Fibroblast of skin of left biceps (primary cell): ENCODE data around the gene CCDC194.

ENCODE experiments used
- DNase-seq, 2 experiments: peaks; one replicate each; pipeline ENCODE4 v3.0.0-alpha.2; 2013; ENCODE audit warnings: low read depth in 2 of 2

Gene CCDC194

DNA sequence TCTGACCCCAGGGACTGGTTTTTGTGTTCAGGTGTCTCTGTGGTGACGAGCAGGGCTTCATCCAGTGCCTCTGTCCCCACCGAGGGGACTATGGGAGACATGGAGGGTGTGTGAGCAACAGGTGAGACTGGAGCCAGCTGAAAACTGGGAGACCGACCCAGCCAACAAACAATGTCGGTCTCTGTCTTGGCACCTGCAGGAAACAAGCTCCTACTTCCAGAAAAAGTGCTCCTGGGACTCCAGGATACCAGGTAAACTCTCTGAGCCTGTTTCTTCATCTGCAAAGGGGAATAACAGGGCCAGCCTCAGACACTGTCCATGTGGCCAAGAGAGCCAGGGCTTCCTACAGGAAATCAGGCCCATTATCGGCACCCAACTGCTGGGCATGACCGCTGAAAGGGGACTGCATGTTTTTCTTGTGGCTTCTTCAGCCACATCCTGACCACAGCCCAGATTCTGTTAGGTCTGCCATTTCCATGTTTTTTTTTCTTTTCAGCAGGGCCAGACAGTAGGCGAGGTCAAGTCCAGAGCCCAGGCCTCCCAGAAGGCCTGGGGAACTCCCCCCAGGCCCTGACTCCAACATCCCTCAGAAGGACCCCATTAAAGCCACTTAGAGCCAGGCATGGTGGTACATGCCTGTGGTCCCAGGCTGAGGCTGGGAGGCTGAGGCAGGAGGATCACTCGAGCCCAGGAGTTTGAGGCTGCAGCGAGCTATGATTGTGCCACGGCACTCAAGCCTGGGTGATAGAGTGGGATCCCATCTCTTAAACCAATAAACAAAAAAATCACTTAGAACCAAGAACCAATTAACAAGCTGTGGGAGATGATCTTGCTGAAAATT, 12.3 kb upstream of the CCDC194 start:
- DNase-seq, result no peak

DNA sequence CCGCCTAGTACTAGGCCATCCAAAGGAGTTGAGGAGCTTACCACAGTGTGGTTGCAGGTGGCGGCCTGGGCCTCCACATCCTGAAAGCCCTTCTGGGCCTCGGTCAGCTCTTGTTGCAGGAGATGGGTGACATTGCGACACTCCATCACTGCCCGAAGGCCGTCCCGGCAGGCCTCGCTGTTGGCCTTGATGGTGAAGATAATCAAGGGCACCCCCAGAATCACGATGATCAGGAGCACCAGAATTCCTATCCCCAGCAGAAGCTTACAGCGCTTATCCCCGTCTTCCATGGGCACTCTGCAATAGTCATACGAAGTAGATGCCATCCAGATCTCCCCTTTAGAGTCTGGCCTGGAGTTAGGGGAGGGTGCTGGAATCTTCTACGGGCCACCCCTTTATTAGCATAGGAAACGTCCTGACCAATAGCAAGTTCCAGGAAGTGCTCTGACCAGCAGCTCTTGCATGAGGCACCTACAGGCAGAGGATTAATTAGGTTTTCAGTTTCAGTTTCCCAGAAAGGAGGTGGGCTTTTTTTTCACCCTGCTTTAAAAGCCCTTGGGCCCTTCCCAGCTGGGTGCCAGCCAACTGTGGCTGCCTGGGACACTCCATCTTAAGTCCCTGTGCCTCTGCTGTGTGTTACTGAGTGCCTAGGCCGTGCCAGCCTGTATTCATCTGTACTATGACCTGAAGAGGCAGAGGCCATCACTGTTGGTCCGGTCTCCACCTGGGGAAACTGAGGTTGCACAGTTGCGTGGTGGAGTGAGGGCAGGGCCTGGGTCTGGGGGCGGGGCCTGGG, 11.5 kb upstream of the CCDC194 start, which contains the start of gene BST2:
Gene BST2 (minus strand): TSS at position 381 of the 796 bp plus-strand sequence. CDS start 55 bp downstream, at position 326.
- no peak for DNase-seq

DNA sequence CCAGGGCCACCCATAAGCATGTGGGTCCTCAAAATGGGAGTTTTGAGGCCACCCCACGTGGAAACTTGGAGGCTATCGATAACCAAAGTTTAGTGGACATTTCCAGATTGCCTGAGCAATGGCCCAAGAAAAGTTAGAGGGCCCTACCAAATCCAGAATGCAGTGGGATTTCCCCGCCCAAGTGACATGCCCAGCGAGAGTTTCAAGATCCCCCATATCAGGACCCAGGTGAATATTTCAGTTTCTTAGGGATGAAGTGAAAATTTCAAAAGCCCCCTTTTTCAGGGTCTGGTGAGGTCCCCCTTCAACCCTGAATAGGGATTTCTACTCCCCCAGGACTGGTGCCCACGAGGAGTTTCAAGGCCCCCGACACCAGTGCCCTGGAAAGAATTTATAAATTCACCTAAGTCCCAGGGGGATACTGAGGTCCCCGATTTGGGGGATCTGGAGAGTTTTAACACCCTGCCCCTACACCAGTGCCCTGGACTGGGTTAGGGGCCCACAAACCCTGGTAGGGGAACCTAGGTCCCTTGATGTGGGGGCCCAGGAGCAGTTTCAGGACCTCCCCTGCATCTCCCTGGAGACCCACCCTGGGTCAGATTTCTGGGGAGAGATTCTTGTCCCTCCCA, 10.7 kb upstream of the CCDC194 start:
- DNase-seq, result no peak

DNA sequence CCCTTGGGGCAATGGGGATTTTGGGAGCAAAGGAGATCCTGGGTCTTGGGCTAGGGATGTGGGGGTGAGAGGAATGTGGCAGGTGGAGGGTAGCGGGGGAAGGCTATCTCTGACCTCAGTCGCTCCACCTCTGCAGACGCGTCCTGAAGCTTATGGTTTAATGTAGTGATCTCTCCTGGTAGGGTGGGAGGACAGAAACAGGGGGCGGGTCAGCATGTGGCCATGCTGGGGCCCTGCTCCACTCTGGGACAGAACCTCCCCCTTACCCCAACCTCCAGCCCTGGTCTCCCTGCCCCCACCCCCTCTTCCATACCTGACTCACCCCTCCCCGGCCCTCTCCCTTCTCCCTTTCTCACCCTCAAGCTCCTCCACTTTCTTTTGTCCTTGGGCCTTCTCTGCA, 10.0 kb upstream of the CCDC194 start:
- DNase-seq, result no peak

DNA sequence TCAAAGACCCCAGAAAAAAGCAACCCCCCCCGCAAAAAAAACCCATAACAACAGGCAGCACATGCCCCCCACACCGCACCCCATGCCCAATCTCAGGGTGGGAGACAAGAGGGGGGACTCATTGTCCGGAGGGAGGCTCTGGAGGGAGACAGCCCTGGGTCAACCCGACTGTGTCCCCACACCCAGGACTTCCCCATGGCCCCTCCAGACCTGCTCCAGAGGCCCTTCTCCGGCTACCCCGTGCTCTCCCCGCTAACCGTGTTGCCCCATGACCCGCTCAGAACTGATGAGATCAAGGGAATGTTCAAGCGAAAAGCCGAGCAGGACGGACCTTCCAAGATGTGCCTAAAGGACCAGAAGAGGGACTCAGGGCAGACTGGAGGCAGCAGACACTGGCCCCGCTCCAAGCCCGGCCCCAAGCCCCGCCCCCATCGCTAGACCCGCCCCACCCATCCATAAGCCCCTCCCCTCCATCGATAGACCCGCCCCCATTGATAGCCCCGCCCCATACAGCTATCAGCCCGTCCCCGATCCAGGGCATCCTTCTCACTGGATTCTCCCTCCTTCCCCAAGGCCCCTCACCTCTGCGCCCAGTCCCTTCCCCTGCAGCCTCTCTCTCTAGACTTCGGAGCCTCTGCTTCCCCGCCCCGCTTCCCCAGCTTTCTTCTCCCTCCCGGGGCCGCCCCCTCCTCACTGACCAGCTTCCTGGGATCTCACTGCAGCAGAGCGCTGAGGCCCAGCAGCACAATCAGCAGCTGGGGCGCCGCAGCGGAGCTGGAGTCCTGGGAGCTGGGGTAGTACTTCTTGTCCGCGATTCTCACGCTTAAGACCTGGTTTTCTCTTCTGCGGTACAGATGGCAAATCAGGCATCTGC, 9.2 kb upstream of the CCDC194 start:
- no peak for DNase-seq

DNA sequence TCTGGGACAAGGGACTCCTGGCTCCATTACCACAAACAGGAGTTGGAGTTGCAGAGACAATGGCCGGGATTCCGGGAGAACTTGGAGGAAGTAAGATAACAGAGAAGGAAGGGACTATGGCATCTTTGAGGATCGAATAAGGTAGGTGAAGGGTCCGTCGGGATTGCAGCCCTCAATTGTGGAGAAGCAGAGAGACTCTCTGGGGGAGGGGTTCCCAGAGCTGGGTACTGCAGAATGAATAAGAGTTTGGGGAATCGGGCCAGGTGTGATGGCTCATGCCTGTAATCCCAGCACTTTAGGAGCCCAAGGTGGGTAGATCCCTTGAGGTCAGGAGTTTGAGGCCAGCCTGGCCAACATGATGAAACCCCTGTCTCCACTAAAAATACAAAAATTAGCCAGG, 7.6 kb upstream of the CCDC194 start:
- no peak for DNase-seq

DNA sequence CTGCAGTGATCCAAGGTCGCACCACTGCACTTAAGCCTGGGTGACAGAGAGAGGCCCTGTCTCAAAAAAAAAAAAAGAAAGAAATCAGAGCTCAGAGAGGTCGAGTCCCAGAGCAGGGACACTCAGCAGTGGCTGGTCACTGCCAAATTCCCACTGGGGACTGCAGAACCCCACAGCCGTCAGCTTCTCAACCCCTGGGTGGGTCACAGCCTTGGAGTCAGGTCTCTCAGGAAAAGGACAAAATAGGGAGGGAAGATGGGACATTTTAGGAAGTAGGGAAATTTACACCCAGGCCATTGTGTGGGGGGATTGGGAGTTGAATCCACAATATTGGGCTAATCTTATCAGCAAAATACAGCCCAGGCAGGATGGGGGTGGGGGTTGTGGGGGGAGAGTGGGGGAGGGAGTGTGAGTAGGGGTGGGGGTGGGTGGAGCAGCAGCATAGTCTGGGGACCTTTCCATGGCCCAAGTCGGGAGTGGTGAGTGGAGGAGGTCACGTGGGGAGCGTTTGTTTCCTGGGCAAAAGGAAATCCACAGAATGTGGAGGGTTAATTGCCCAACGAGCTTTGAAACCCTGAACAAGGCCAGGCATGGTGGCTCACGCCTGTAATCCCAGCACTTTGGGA, 5.0 kb upstream of the CCDC194 start:
- no peak for DNase-seq

DNA sequence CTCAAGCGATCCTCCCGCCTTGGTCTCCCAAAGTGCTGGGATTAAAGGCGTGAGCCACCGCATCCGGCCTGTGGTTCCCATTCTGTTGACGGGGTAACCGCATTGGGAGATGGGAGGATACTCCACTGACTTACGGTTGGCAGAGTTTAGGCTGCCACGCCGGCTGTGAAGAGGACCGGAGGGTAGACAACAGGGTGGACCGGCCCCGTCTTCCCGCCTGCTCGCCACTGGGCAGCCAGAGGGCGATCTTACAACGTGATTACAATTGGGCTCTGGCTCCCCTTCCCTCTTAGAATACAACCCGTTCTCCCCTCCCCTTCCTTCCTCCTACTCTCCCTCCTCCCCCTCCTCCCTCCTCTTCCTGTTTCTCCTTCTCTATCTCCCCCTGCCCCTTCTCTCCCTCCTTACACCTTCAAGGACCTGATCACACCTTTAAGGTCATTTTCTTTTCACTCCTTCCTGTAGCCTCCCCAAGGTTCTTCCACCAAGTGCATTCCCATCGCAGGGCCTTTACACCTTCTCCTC, 957 bp upstream of the CCDC194 start:
- DNase-seq, result no peak

DNA sequence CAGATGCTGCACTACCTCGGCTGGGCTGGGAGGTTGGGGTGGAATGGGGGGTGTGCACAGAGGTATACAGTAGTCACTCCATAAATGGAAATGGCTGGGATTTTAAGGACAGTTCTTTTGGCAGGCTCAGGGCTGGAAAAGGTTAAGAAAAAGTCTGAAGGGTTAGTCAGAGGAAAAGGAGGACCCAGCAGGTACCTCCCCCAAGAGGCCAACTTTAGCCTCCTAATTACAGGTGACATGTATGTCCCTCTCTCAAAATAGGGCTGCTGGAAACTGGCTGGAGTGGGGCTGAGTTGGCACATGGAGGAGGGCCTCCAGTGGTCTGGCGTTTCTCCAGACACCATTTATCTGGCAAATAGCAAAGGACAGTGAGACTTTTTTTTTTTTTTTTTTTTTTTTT, 994 bp downstream of the CCDC194 start:
- DNase-seq, result no peak

DNA sequence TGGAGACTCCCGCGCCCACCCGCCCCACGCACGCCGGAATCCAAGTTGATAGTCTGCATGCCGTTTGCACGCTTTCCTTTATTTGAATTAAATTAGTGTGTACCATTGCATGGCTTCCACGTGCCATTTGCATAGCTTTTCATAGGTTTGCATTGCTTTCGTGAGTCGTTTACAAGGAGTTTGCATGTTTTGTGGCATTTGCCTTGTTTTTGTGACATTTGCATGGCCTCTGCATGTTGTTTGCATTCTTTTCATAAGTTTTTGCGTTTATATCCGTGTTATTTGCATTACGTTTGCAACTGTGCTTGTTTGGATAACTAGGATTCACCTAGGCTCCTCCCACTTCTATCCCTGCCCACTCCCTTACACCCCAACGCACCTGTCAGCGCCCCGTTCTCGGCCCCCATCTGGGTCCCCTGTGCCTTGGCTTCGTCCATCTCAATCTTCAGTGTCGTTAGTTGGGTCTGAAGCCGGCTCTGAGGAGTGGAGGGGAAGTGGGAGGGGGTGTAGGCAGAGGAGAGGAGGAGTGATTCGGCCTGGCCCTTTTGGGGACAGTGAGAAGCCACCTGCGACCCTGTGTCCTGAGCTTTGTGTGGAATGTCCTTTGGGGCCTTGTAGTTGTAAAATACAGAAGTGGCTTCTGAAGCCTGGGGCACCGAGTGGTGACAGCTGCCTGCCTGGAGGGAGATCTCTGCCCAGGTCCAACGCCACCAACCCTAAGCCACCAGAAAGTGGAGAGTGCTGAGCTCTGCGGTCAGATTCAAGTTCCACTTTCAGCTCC, 2.4 kb downstream of the CCDC194 start:
- DNase-seq, result no peak

DNA sequence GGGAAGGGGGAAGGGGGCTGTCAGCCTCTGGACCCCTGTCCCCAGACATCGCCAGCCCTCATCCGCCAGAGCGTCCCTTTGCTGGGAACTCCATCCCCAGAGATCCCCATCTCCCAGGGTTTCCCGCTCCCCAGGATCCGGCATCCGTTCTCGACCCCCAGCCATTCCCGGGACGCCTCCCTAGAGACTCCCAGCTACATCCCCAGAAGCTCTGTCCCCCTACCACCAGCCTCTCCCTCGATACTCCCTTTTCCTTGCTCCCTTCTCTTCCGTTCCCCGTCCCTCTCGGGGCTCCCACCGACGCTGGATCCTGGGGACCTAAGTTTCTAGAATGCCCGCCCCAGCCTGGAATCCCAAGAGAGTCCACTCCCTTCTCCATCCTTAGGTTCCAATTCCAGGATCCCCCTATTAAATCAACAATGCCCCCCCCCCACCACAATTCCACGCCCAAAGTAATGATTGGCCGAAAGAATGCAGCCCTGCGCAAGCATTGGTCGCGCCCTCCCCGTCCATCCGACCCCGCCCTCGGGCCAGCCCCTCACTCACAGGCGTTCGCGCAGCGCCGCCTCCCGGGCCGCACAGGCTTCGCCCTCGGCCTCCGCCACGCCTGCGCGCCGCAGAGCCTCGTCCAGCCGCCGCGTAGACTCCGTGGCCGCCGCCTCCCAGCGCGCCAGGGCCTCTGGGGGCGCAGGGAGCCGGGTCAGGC, 3.2 kb downstream of the CCDC194 start:
- DNase-seq, result peak; percentile 64 to 67

DNA sequence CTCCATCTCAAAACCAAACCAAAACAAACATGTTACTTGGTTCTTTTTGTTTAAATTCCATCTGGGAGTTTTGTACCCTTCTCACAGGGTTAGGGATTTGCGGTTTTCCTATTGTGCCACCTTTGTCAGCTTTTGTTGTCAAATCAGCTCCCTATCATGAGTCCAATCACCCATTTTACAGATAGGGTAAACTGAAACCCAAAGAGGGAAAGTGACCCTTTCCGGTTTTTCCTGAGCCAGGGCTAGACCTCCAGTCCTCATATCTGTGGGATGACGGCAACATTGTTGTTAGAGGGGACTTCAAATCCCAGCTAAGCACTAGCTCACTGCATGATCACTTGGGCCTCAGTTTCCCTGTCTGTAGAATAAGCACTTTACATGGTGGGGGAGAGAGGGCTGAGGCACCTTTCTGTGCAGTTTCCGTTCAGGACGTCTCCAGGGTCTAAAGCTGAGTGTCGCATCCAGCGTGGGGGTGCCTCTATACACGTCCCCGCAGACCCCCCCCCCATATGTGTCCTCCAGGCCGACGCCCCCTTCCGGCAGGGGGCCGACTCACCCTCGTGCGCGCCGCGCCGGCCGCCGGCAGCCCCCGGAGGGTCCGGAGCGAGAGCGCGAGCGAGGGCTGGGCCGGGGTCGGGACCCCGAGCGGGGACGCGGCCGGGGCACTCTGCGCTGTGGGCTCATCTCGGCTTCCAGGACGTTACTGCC, 3.9 kb downstream of the CCDC194 start:
- no peak for DNase-seq

DNA sequence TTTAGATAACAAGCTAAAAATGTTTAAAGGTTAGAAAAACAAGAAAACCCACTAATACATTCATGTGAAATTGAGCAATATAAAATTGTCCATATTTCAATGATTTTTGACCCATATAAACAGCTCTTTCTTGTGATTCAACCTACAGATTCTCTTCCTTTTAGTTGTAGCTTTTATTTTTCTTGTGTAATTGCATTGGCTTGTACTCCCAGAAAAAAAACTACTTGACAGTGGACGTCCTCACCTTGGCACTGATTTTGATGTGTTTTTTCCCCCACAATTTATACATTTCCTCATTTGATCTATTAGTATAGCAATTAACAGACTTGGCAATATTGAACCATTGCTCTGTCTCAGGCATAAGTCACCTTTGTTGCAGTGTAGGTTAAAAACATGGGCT, 4.7 kb downstream of the CCDC194 start:
- no peak for DNase-seq

DNA sequence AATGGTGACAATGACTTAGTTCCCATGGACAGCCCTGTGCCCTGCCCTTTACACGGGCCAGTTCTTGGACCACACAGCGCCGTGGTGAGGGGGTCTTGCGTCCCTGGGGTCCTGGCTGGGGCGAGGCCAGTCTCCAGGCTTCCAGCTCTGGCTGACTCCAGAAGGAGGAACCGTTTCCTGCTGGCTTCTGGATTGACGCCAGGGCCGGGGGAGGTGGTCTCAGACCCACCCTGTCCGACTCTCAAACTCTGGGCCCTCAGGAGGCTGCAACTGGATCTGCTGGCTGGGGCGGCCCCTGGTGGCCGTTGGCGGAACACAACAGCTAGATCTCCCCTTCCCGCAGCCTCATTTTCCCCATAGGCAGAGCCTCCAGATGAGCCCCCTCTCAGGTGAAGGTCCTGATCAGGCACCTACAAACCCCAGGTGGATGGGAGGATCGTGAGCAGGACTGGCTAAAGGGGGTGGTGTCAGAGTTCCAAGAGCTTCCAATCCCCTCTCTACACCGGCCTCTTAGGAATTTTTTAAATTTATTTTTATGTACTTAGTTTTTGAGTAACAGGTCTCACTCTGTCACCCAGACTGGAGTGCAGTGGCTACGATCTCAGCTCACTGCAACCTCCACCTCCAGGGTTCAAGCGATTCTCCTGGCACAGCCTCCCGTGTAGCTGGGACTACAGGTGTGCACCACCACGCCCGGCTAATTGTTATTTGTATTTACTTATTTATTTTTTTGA, 8.0 kb downstream of the CCDC194 start:
- no peak for DNase-seq

DNA sequence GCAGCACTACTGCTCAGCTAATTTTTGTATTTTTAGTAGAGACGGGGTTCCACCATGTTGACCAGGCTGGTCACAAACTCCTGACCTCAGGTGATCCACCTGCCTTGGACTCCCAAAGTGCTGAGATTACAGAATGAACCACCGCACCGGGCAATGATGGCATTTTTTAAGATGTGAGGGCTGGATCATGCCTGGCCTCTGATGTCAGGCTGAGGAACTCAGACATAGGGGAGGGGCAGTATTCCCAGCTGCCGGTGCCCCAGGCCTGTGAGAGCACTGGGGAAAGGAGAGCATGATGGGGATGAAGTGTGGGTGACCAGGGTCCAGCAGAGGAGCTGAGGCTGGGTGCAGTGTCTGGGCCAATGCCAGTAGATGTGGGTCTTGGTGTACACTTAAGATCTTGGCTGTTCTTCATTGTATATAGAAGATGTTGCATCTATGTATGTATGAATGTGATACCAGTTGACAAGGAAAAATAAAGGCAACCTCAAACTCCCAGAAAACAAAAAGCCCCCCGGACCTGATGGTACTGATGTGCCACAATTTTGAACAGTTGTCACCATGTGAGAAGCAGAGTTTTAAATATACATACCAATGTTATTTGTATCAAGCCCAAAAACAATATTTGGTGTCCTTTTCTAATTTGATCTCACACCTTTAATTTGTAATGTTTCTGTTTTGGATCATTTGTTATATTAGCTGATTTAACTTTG, 13.4 kb downstream of the CCDC194 start:
- no peak for DNase-seq

DNA sequence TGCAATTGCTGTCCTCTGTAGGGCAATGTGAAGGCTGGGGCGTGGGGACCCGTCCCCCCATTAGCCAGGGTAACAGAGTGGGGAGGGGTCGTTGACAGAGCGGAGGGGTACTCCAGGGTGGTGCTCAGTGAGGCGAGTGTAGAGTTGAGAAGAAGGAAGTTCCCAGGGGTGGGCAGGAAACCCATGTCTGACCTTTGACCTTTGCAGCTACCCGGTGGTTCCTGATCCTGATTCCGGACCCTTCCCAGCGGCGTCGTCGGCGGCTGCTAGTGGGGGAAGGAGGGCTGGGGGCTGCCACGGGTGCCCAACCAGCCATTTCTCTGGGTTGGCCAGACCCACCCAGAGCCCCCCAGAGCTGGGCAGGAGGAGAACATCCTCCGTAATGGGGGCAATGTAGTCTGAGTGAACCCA, 14.8 kb downstream of the CCDC194 start:
- no peak for DNase-seq

DNA sequence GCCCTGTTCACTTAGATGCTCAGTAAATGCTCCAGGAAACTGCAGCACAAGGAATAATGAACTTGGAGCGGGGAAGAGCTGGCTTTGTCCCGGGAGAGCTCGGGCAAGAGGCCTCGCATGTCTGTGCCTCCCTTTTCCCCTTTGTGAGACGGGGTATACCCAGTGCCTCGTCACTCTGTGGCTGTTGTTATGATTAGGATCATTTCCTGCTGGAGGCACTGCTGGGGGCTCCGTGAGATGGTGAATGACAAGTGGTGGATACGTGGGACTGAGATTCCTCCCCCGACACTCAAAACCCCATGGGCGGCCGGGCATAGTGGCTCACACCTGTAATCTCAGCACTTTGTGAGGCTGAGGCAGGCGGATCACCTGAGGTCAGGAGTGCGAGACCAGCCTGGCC, 15.7 kb downstream of the CCDC194 start:
- DNase-seq, result no peak
